Measurements from ENCODE around the gene MAP3K21.

DNA sequence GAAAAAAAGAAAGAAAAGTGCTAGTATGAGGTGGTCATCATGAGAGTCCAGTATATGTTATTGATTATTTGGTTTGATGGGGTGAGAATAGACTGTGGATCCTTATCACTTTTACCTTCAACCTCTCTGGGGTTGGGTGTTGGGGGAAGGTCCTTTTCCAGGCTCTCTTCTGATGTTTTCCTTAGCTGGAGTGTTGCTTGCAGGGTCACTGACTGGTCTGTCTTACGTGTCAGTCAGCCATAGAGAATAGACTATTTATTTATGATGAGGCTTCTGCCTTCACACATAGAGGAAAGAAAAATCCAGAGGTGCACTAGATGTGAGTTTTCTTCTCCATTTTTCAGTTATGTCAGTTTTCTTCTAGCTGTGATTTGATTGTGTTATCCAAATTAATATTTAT is 36.5 kb downstream of the MAP3K21 start:
- no peak for TF ChIP-seq POLR2A (IDR thresholded peaks at IDR 0.05)
- TF ChIP-seq, protein P1, sequence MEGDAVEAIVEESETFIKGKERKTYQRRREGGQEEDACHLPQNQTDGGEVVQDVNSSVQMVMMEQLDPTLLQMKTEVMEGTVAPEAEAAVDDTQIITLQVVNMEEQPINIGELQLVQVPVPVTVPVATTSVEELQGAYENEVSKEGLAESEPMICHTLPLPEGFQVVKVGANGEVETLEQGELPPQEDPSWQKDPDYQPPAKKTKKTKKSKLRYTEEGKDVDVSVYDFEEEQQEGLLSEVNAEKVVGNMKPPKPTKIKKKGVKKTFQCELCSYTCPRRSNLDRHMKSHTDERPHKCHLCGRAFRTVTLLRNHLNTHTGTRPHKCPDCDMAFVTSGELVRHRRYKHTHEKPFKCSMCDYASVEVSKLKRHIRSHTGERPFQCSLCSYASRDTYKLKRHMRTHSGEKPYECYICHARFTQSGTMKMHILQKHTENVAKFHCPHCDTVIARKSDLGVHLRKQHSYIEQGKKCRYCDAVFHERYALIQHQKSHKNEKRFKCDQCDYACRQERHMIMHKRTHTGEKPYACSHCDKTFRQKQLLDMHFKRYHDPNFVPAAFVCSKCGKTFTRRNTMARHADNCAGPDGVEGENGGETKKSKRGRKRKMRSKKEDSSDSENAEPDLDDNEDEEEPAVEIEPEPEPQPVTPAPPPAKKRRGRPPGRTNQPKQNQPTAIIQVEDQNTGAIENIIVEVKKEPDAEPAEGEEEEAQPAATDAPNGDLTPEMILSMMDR (IDR thresholded peaks at IDR 0.05) = no peak

Measured in uterus (tissue), 2 donors.